Peyer's patch (tissue), 4 donors: Measurements from ENCODE around the gene SCARB1.

Source experiments
- CTCF ChIP-seq, 6 experiments: fragments of 450-650 bp in 4 of 6; fragments of 200-600 bp in 2 of 6; sonication (generic) in 1 of 6; IDR thresholded peaks; one replicate each; pipeline ENCODE4 v1.5.1; 2017 to 2019; ENCODE audit warnings: antibody characterized with exemption in 6 of 6, mild to moderate bottlenecking in 3 of 6, moderate library complexity in 1 of 6
- POLR2A ChIP-seq, 2 donors: fragments of 450-650 bp; IDR thresholded peaks; one replicate each; pipeline ENCODE4 v1.5.1; 2017; ENCODE audit warnings: antibody characterized with exemption in 2 of 2, mild to moderate bottlenecking in 2 of 2, moderate library complexity in 2 of 2

- TF ChIP-seq CTCF (IDR thresholded peaks at IDR 0.05): no peak
- no peak for TF ChIP-seq POLR2A (IDR thresholded peaks at IDR 0.05)
Observed at GRCh38 chr12:124759841-124760503, 103.7 kb downstream of the SCARB1 start.
